Measurements from ENCODE around the gene MRPL23. TPM values are rescaled to one million over a fixed set of nuclear protein-coding genes. Genes with fewer than 3 reads are reported as not detected.

Gene MRPL23
- total RNA-seq, 2 donors from 2014 or later: 128 to 210 TPM

- no peak for TF ChIP-seq CTCF (IDR thresholded peaks at IDR 0.05)
- no peak overlapping the region for H3K4me3 ChIP-seq
- no peaks in the 10 kb centered on the region for H3K9me3 ChIP-seq
- H3K36me3 ChIP-seq: no peaks in the 10 kb centered on the region
- no peak for DNase-seq (ENCODE audit: low spot score)
- no peaks in the 10 kb centered on the region for H3K27me3 ChIP-seq
- H3K4me1 ChIP-seq: peaks cover 0 to 43% of the 10 kb centered on the region in 2 donors
- peak overlapping the region in 1 of 2 donors; percentile 77 for H3K27ac ChIP-seq
These were observed 30.8 kb upstream of the MRPL23 start for GRCh38 chr11:1916132-1916985.

- no peaks in the 10 kb centered on the region for H3K36me3 ChIP-seq
- H3K4me1 ChIP-seq: peaks cover 0 to 50% of the 10 kb centered on the region in 2 donors
- no peaks in the 10 kb centered on the region for H3K27me3 ChIP-seq
- no peak overlapping the region for H3K4me3 ChIP-seq
- H3K9me3 ChIP-seq: no peaks in the 10 kb centered on the region
- H3K27ac ChIP-seq: peak overlapping the region in 1 of 2 donors; percentile 77
- no peak for TF ChIP-seq CTCF (IDR thresholded peaks at IDR 0.05)
- DNase-seq (ENCODE audit: low spot score): no peak
These were observed 30.1 kb upstream of the MRPL23 start for GRCh38 chr11:1916986-1917522.

- no peaks in the 10 kb centered on the region for H3K36me3 ChIP-seq
- no peak for DNase-seq (ENCODE audit: low spot score)
- no peaks in the 10 kb centered on the region for H3K9me3 ChIP-seq
- H3K4me1 ChIP-seq: peaks cover 0 to 57% of the 10 kb centered on the region in 2 donors
- peak overlapping the region in 1 of 2 donors; percentile 77 for H3K27ac ChIP-seq
- H3K27me3 ChIP-seq: no peaks in the 10 kb centered on the region
- no peak overlapping the region for H3K4me3 ChIP-seq
- peak; percentile 18 to 70 for TF ChIP-seq CTCF (IDR thresholded peaks at IDR 0.05)
These were observed 29.4 kb upstream of the MRPL23 start for GRCh38 chr11:1917523-1918435.

- no peak for TF ChIP-seq CTCF (IDR thresholded peaks at IDR 0.05)
- no peak overlapping the region for H3K4me3 ChIP-seq
- no peaks in the 10 kb centered on the region for H3K36me3 ChIP-seq
- H3K9me3 ChIP-seq: no peaks in the 10 kb centered on the region
- DNase-seq (ENCODE audit: low spot score): no peak
- H3K27ac ChIP-seq: peak overlapping the region; percentile 24 to 77
- H3K27me3 ChIP-seq: no peaks in the 10 kb centered on the region
- H3K4me1 ChIP-seq: peaks cover 0 to 59% of the 10 kb centered on the region in 2 donors
These were observed 28.5 kb upstream of the MRPL23 start for GRCh38 chr11:1918436-1919315.

All from right atrium auricular region (tissue), 2 donors.